Keratinocyte (primary cell): ENCODE results near the gene GASK1A. TPM values are rescaled to one million over a fixed set of nuclear protein-coding genes. Genes with fewer than 3 reads are reported as not detected.

Source experiments
- DNase-seq: peaks from one replicate; pipeline ENCODE4 v3.0.0-alpha.2; 2011; ENCODE audit warnings: low read depth, missing footprints, low spot score
- FAIRE-seq: peaks from 2 replicates; lab custom pipeline; 2011; peaks lifted over from hg19 to GRCh38; lab: Jason Lieb, UNC
- H2AFZ ChIP-seq: 2 replicates; pipeline ENCODE4 v1.6.0; 2012; ENCODE audit warnings: low read length, control low read depth, inconsistent platforms; ENCODE audit not compliant: control insufficient read depth
- H3K27ac ChIP-seq: 2 replicates; pipeline ENCODE4 v1.5.1; 2011; ENCODE audit warnings: low read length; ENCODE audit not compliant: control insufficient read depth, insufficient read depth
- H3K27me3 ChIP-seq: 3 replicates; pipeline ENCODE4 v1.6.0; 2011; ENCODE audit warnings: low read length; ENCODE audit not compliant: control insufficient read depth, insufficient read depth; ENCODE audit errors: extremely low read depth
- H3K36me3 ChIP-seq, 2 experiments: 2 replicates in 1 of 2; 3 replicates in 1 of 2; pipeline ENCODE4 v1.5.1; 2011; ENCODE audit warnings: low read length in 2 of 2, mild to moderate bottlenecking in 1 of 2; ENCODE audit not compliant: control insufficient read depth in 2 of 2, insufficient read depth in 2 of 2; ENCODE audit errors: extremely low read depth in 1 of 2
- H3K4me1 ChIP-seq: 3 replicates; pipeline ENCODE4 v1.5.1; 2011; ENCODE audit warnings: low read length; ENCODE audit not compliant: control insufficient read depth, insufficient read depth; ENCODE audit errors: extremely low read depth
- H3K4me2 ChIP-seq: 3 replicates; pipeline ENCODE4 v1.6.0; 2011; ENCODE audit warnings: low read depth, low read length; ENCODE audit not compliant: control insufficient read depth, insufficient read depth; ENCODE audit errors: extremely low read depth
- H3K4me3 ChIP-seq, 3 experiments: fragments of 200-600 bp in 1 of 3; sonication (generic) in 1 of 3; 2 replicates in 2 of 3; 3 replicates in 1 of 3; pipeline ENCODE4 v1.5.1; 2011 to 2016; ENCODE audit warnings: low read length in 3 of 3, mild to moderate bottlenecking in 3 of 3, control low read depth in 2 of 3, inconsistent platforms in 1 of 3, low read depth in 1 of 3, mixed read lengths in 1 of 3, mixed run types in 1 of 3, moderate library complexity in 1 of 3; ENCODE audit not compliant: control insufficient read depth in 2 of 3, insufficient read depth in 2 of 3; ENCODE audit errors: extremely low read depth in 1 of 3
- H3K79me2 ChIP-seq: 2 replicates; pipeline ENCODE4 v1.6.0; 2012; ENCODE audit warnings: low read length; ENCODE audit not compliant: control insufficient read depth, insufficient read depth
- H3K9ac ChIP-seq: 3 replicates; pipeline ENCODE4 v1.6.0; 2011; ENCODE audit warnings: low read length; ENCODE audit not compliant: control insufficient read depth, insufficient read depth; ENCODE audit errors: extremely low read depth
- H3K9me1 ChIP-seq: 3 replicates; pipeline ENCODE4 v1.6.0; 2011; ENCODE audit warnings: low read length; ENCODE audit not compliant: control insufficient read depth, insufficient read depth; ENCODE audit errors: extremely low read depth
- H3K9me3 ChIP-seq: 2 replicates; pipeline ENCODE4 v1.5.1; 2012; ENCODE audit warnings: low read depth, low read length; ENCODE audit not compliant: control insufficient read depth
- H4K20me1 ChIP-seq: 3 replicates; pipeline ENCODE4 v1.6.0; 2011; ENCODE audit warnings: low read length; ENCODE audit not compliant: control insufficient read depth, insufficient read depth; ENCODE audit errors: extremely low read depth
- EZH2 ChIP-seq: IDR thresholded peaks from one replicate; pipeline ENCODE4 v1.6.1; 2012; ENCODE audit warnings: inconsistent platforms, mild to moderate bottlenecking, low read length, moderate library complexity
- dilution Hi-C: fragments of 300-500 bp; cut with MboI; formaldehyde crosslinking; loops from one replicate; pipeline ENCODE4 v1.7.0; 2020; ENCODE audit warnings: low sequenced_read_pairs; ENCODE audit not compliant: extremely low pct_ligation_motif_present
- polyA plus RNA-seq, 5 experiments: library from polyadenylated mRNA; depleted of rRNA in 3 of 5; stranded (reverse) in 3 of 5; stranded (forward) in 1 of 5; unstranded in 1 of 5; fragments of >200 nt; gene quantifications; 1 replicate in 1 of 5; 2 replicates in 3 of 5; 3 replicates in 1 of 5; pipeline versions ENCODE4 v1.2.1 to v1.2.3, GENCODE V29; 2011 to 2012; ENCODE audit warnings: missing spikeins in 2 of 5, low read depth in 1 of 5, low replicate concordance in 1 of 5
- TF ChIP-seq, protein P1 (sequence below), 3 experiments: IDR thresholded peaks in 1 of 3; conservative IDR thresholded peaks in 1 of 3; optimal IDR thresholded peaks in 1 of 3; 2 replicates in 2 of 3; 3 replicates in 1 of 3; pipeline versions ENCODE3 to v1.5.1; 2011; ENCODE audit warnings: low read length in 3 of 3, mild to moderate bottlenecking in 3 of 3, moderate library complexity in 2 of 3, control low read depth in 1 of 3, inconsistent platforms in 1 of 3; ENCODE audit not compliant: insufficient read depth in 2 of 3; ENCODE audit errors: extremely low read depth in 1 of 3

The GASK1A gene
- polyA plus RNA-seq, 1 donor (not counting 4 experiments of a cell fraction or from before 2014, with no cell fraction given): 0.30 TPM

DNA sequence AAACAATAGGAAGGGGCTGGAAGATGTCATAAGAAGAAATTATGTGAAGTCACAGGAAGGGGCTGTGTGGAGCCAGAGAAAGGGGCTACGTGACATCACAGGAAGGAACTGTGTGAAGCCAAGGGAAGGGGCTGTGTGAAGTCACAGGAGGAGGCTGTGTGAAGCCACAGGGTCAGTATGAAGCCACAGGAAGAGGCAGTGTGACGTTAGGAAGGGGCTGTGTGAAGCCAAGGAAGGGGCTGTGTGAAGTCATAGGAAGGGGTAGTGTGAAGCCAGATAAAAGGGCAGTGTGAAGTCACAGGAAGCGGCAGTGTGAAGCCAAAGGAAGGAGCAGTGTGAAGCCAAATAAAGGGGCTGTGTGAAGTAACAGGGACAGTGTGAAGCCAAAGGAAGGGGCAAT lies 32.5 kb downstream of the GASK1A start:
- Histone ChIP-seq H3K4me3 (no peak overlapping the region), H3K4me1 (no peaks in the 10 kb centered on the region), H3K4me2 (no peak overlapping the region), H3K9me3 (peaks cover 25% of the 10 kb centered on the region), H3K9me1 (no peaks in the 10 kb centered on the region), H2AFZ (no peak overlapping the region), H3K79me2 (no peaks in the 10 kb centered on the region), H3K27me3 (peaks cover 4% of the 10 kb centered on the region), H3K36me3 (no peaks in the 10 kb centered on the region), H4K20me1 (no peaks in the 10 kb centered on the region), H3K9ac (no peak overlapping the region), H3K27ac (no peak overlapping the region)
- dilution Hi-C loops: no loop called here
- FAIRE-seq (no peak), DNase-seq (no peak)
- TF ChIP-seq, protein P1, sequence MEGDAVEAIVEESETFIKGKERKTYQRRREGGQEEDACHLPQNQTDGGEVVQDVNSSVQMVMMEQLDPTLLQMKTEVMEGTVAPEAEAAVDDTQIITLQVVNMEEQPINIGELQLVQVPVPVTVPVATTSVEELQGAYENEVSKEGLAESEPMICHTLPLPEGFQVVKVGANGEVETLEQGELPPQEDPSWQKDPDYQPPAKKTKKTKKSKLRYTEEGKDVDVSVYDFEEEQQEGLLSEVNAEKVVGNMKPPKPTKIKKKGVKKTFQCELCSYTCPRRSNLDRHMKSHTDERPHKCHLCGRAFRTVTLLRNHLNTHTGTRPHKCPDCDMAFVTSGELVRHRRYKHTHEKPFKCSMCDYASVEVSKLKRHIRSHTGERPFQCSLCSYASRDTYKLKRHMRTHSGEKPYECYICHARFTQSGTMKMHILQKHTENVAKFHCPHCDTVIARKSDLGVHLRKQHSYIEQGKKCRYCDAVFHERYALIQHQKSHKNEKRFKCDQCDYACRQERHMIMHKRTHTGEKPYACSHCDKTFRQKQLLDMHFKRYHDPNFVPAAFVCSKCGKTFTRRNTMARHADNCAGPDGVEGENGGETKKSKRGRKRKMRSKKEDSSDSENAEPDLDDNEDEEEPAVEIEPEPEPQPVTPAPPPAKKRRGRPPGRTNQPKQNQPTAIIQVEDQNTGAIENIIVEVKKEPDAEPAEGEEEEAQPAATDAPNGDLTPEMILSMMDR (optimal IDR thresholded peaks at IDR 0.05 in 1 of 3, IDR thresholded peaks at IDR 0.05 in 1 of 3, conservative IDR thresholded peaks at IDR 0.05 in 1 of 3; ENCODE audit: extremely low read depth in 1 of 3, insufficient read depth in 2 of 3, low read length in 3 of 3): no peak
- TF ChIP-seq EZH2: no peak

DNA sequence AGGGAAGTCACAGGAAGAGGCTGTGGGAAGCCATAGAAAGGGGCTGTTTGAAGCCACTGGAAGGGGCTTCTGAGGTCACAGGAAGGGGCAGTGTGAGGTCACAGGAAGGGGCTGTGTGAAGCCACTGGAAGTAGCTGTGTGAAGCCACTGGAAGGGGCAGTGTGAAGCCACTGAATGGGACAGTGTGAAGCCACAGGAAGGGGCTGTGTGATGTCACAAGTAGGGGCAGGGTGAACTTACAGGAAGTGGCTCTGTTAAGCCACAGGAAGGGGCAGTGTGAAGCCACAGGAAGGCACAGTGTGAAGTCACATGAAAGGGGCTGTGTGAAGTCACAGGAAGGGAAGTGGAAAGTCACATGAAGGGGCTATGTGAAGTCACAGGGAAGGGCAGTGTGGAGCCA lies 33.1 kb downstream of the GASK1A start:
- Histone ChIP-seq H3K9me3 (peaks cover 25% of the 10 kb centered on the region), H3K27ac (no peak overlapping the region), H3K79me2 (no peaks in the 10 kb centered on the region), H3K4me1 (no peaks in the 10 kb centered on the region), H3K4me3 (no peak overlapping the region), H3K27me3 (peaks cover 4% of the 10 kb centered on the region), H4K20me1 (no peaks in the 10 kb centered on the region), H2AFZ (no peak overlapping the region), H3K9me1 (no peaks in the 10 kb centered on the region), H3K4me2 (no peak overlapping the region), H3K36me3 (no peaks in the 10 kb centered on the region), H3K9ac (no peak overlapping the region)
- TF ChIP-seq, protein P1 (optimal IDR thresholded peaks at IDR 0.05 in 1 of 3, IDR thresholded peaks at IDR 0.05 in 1 of 3, conservative IDR thresholded peaks at IDR 0.05 in 1 of 3; ENCODE audit: extremely low read depth in 1 of 3, insufficient read depth in 2 of 3, low read length in 3 of 3): no peak
- no peak for TF ChIP-seq EZH2
- DNase-seq (no peak), FAIRE-seq (no peak)
- dilution Hi-C loops: no loop called here
